Vagina (tissue), 2 donors: Measurements from ENCODE around the gene RNF187. TPM values are rescaled to one million over a fixed set of nuclear protein-coding genes. Genes with fewer than 3 reads are reported as not detected.

Experiments used
- DNase-seq, 2 donors: peaks; one replicate each; pipeline ENCODE4 v3.0.0-alpha.2; 2017; ENCODE audit errors: extremely low spot score in 2 of 2
- H3K27ac ChIP-seq: fragments of 200-600 bp; sonication (generic); one replicate; pipeline ENCODE4 v1.5.1; 2019
- H3K27me3 ChIP-seq: fragments of 200-600 bp; sonication (generic); one replicate; pipeline ENCODE4 v1.5.1; 2019
- H3K36me3 ChIP-seq, 2 donors: fragments of 200-600 bp; sonication (generic); one replicate each; pipeline ENCODE4 v1.5.1; 2017 to 2019
- H3K4me1 ChIP-seq: fragments of 200-600 bp; sonication (generic); one replicate; pipeline ENCODE4 v1.5.1; 2019
- H3K4me3 ChIP-seq, 2 donors: fragments of 200-600 bp; sonication (generic); 1 replicate in 1 of 2; 2 replicates in 1 of 2; pipeline ENCODE4 v1.5.1; 2016 to 2019
- H3K9me3 ChIP-seq: fragments of 200-600 bp; sonication (generic); one replicate; pipeline ENCODE4 v1.5.1; 2019
- POLR2A ChIP-seq, 2 donors: fragments of 450-650 bp; IDR thresholded peaks; one replicate each; pipeline ENCODE4 v1.6.1; 2017; ENCODE audit warnings: antibody characterized with exemption in 2 of 2, mild to moderate bottlenecking in 2 of 2, moderate library complexity in 2 of 2
- POLR2AphosphoS5 ChIP-seq, 2 donors: sonication (generic); formaldehyde crosslinking; IDR thresholded peaks; one replicate each; pipeline ENCODE4 v1.9.0; 2017; ENCODE audit warnings: antibody characterized with exemption in 2 of 2, mild to moderate bottlenecking in 2 of 2, low read depth in 1 of 2; ENCODE audit not compliant: insufficient read depth in 1 of 2
- intact Hi-C: fragments of 100-400 bp; cut with DNase I; formaldehyde crosslinking; loops from one replicate; pipeline ENCODE4 v1.15.1; 2023
- total RNA-seq: library from RNA; depleted of rRNA; stranded (reverse); fragments of >200 nt; gene quantifications from one replicate; pipeline ENCODE4 v1.2.3, GENCODE V29; 2016
- TF ChIP-seq, protein P1 (sequence below), 3 experiments: fragments of 450-650 bp in 2 of 3; fragments of 200-600 bp in 1 of 3; sonication (generic) in 1 of 3; IDR thresholded peaks; one replicate each; pipeline ENCODE4 v1.5.1; 2017 to 2019; ENCODE audit warnings: antibody characterized with exemption in 3 of 3, mild to moderate bottlenecking in 2 of 3, moderate library complexity in 2 of 3

RNF187 gene
- total RNA-seq, 1 donor from 2014 or later, result 36.8 TPM

DNA sequence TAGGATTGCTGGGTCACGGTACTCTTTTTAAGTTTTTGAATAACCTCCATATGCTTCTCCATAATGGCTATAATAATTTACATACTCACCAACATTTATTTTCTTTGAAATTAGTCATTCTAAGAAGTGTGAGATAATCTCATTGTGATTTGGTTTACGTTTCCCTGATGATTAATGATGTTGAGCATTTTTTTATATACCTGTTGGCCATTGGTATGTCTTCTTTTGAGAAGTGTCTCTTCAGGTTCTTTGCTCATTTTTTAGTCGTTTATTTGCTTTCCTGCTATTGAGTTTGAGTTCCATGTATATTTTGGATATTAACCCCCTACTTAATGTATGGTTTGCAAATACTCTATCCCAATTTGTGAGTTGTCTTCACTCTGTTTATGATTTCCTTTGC lies 9.3 kb downstream of the RNF187 start:
- DNase-seq, result no peak
- Histone ChIP-seq H3K27me3 (no peaks in the 10 kb centered on the region), H3K36me3 (peaks cover 0 to 31% of the 10 kb centered on the region in 2 donors), H3K4me1 (peaks cover 16% of the 10 kb centered on the region), H3K9me3 (no peaks in the 10 kb centered on the region), H3K27ac (no peak overlapping the region), H3K4me3 (no peak overlapping the region)
- TF ChIP-seq POLR2AphosphoS5 (IDR thresholded peaks at IDR 0.05; ENCODE audit: insufficient read depth in 1 of 2, low read depth in 1 of 2) (no peak), POLR2A (IDR thresholded peaks at IDR 0.05) (no peak)
- TF ChIP-seq, protein P1, sequence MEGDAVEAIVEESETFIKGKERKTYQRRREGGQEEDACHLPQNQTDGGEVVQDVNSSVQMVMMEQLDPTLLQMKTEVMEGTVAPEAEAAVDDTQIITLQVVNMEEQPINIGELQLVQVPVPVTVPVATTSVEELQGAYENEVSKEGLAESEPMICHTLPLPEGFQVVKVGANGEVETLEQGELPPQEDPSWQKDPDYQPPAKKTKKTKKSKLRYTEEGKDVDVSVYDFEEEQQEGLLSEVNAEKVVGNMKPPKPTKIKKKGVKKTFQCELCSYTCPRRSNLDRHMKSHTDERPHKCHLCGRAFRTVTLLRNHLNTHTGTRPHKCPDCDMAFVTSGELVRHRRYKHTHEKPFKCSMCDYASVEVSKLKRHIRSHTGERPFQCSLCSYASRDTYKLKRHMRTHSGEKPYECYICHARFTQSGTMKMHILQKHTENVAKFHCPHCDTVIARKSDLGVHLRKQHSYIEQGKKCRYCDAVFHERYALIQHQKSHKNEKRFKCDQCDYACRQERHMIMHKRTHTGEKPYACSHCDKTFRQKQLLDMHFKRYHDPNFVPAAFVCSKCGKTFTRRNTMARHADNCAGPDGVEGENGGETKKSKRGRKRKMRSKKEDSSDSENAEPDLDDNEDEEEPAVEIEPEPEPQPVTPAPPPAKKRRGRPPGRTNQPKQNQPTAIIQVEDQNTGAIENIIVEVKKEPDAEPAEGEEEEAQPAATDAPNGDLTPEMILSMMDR (IDR thresholded peaks at IDR 0.05), result no peak
- intact Hi-C loops, result no loop called here

DNA sequence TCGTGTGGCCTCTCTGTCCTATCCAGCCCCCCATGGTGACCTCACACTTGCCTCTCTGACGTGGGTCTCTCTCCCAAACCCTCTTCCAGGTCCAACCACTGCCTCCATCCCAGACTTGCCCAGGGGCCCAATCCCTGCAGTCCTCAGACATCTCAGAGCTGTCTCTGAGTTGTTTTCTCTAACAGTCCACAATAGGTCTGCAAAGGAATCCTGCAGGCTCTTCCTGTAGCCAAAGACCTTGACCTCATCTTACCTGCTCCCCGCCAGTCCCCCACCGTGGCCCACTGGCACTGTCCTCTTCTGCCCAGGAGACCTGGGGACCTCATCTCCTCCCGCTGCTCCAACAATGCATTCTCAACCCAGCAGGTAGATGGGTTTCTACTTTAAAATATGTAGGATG lies 10.0 kb downstream of the RNF187 start:
- TF ChIP-seq, protein P1 (IDR thresholded peaks at IDR 0.05), result no peak
- no peak for TF ChIP-seq POLR2A (IDR thresholded peaks at IDR 0.05)
- TF ChIP-seq POLR2AphosphoS5 (IDR thresholded peaks at IDR 0.05; ENCODE audit: insufficient read depth in 1 of 2, low read depth in 1 of 2), result no peak
- H3K9me3 ChIP-seq, result no peaks in the 10 kb centered on the region
- H3K27me3 ChIP-seq, result no peaks in the 10 kb centered on the region
- H3K36me3 ChIP-seq, result peaks cover 0 to 31% of the 10 kb centered on the region in 2 donors
- DNase-seq, result no peak
- H3K27ac ChIP-seq, result no peak overlapping the region
- H3K4me3 ChIP-seq, result no peak overlapping the region
- intact Hi-C loops, result no loop called here
- peaks cover 10% of the 10 kb centered on the region for H3K4me1 ChIP-seq

DNA sequence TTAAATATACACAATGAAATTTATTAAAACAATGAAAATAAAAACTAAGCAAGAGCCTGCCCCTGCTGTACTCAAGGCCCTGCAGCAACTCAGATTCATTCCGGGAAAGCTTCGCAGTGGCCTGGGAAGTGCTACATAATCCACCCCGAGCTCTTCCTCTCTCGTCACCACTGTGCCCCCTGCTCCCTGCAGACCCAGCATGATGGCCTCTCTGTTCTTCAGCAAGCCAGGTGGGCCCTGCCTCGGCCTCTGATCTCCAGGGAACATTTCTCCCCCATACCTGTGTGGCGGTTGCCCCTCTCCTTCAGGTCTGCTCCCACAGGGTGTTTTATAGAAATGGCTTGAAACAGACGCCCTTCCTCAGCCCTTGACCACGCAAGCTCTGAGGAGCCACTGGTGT lies 10.6 kb downstream of the RNF187 start:
- Histone ChIP-seq H3K27ac (no peak overlapping the region), H3K4me1 (peaks cover 10% of the 10 kb centered on the region), H3K4me3 (no peak overlapping the region), H3K36me3 (peaks cover 0 to 31% of the 10 kb centered on the region in 2 donors), H3K27me3 (no peaks in the 10 kb centered on the region), H3K9me3 (no peaks in the 10 kb centered on the region)
- TF ChIP-seq, protein P1 (IDR thresholded peaks at IDR 0.05), result no peak
- TF ChIP-seq POLR2A (IDR thresholded peaks at IDR 0.05), result no peak
- no peak for TF ChIP-seq POLR2AphosphoS5 (IDR thresholded peaks at IDR 0.05; ENCODE audit: insufficient read depth in 1 of 2, low read depth in 1 of 2)
- intact Hi-C loops, result no loop called here
- no peak for DNase-seq

DNA sequence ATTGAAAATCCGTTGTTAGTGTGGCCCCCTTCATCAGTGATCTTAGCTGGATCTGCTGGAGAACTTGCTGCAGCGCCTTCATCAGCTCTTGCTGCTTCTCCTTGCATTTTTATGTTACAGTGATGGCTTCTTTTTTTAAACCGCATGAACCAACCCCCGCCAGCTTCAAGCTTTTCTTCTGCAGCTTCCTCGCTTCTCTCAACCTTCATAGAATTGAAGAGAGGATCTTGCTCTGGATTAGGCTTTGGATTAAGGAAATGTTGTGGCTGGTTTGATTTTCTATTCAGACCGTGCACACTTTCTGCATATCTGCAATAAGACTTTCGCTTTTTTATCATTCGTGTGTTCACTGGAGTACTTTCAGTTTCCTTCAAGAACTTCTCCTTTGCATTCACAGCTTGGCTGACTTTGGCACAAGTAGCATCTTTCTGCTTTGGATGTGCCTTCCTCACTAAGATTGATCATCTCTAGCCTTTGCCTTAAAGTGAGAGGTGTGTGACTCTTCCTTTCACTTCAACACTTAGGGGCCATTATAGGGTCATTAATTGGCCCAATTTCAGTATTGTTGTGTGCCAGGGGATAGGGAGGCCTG lies 13.1 kb downstream of the RNF187 start:
- TF ChIP-seq, protein P1 (IDR thresholded peaks at IDR 0.05), result no peak
- TF ChIP-seq POLR2A (IDR thresholded peaks at IDR 0.05), result no peak
- H3K4me1 ChIP-seq, result peaks cover 10% of the 10 kb centered on the region
- H3K9me3 ChIP-seq, result no peaks in the 10 kb centered on the region
- peaks cover 0 to 9% of the 10 kb centered on the region in 2 donors for H3K36me3 ChIP-seq
- H3K4me3 ChIP-seq, result no peak overlapping the region
- intact Hi-C loops, result no loop called here
- H3K27me3 ChIP-seq, result no peaks in the 10 kb centered on the region
- no peak for DNase-seq
- no peak overlapping the region for H3K27ac ChIP-seq
